ENCODE measurements around the gene NBPF1.
"Not testable (repeated sequence)": the region's sequence is repeated elsewhere in the genome, so short reads cannot be mapped to it uniquely, and the experiment has no call there.

Gene NBPF1

GRCh38 chr1:16588081-16588480, 25.3 kb downstream of the NBPF1 start:
- H3K27ac ChIP-seq; CTCF ChIA-PET; POLR2A ChIA-PET (ENCODE audit: low non-redundant PET); DNase-seq (ENCODE audit: low spot score): not testable (repeated sequence)

GRCh38 chr1:16587639-16588038, 25.7 kb downstream of the NBPF1 start:
- POLR2A ChIA-PET (ENCODE audit: low non-redundant PET); H3K27ac ChIP-seq; CTCF ChIA-PET; DNase-seq (ENCODE audit: low spot score): not testable (repeated sequence)

- DNase-seq (ENCODE audit: low spot score); H3K27ac ChIP-seq; POLR2A ChIA-PET (ENCODE audit: low non-redundant PET); CTCF ChIA-PET: not testable (repeated sequence)
These were observed 48.0 kb downstream of the NBPF1 start for GRCh38 chr1:16565324-16565723.

GRCh38 chr1:16561035-16561434, 52.3 kb downstream of the NBPF1 start:
- POLR2A ChIA-PET (ENCODE audit: low non-redundant PET); CTCF ChIA-PET; DNase-seq (ENCODE audit: low spot score); H3K27ac ChIP-seq: not testable (repeated sequence)

GRCh38 chr1:16560498-16560897, 52.9 kb downstream of the NBPF1 start:
- CTCF ChIA-PET; DNase-seq (ENCODE audit: low spot score); POLR2A ChIA-PET (ENCODE audit: low non-redundant PET); H3K27ac ChIP-seq: not testable (repeated sequence)

GRCh38 chr1:16559688-16560087, 53.7 kb downstream of the NBPF1 start:
- POLR2A ChIA-PET (ENCODE audit: low non-redundant PET); H3K27ac ChIP-seq; DNase-seq (ENCODE audit: low spot score): not testable (repeated sequence)
- CTCF ChIA-PET: interaction anchor here (0.6 kb wide), 1 partner anchor 140 kb away, joined by 3 read pairs; no protein-coding TSS in a partner anchor

- POLR2A ChIA-PET (ENCODE audit: low non-redundant PET); CTCF ChIA-PET; H3K27ac ChIP-seq; DNase-seq (ENCODE audit: low spot score): not testable (repeated sequence)
These were observed 56.3 kb downstream of the NBPF1 start for GRCh38 chr1:16557034-16557433.

GRCh38 chr1:16553244-16553643, 60.1 kb downstream of the NBPF1 start:
- POLR2A ChIA-PET (ENCODE audit: low non-redundant PET); H3K27ac ChIP-seq; CTCF ChIA-PET; DNase-seq (ENCODE audit: low spot score): not testable (repeated sequence)

GRCh38 chr1:16550212-16550918, 63.0 kb downstream of the NBPF1 start:
- DNase-seq (ENCODE audit: low spot score); H3K27ac ChIP-seq; POLR2A ChIA-PET (ENCODE audit: low non-redundant PET); CTCF ChIA-PET: not testable (repeated sequence)

GRCh38 chr1:16549545-16549944, 63.8 kb downstream of the NBPF1 start:
- CTCF ChIA-PET; DNase-seq (ENCODE audit: low spot score); H3K27ac ChIP-seq; POLR2A ChIA-PET (ENCODE audit: low non-redundant PET): not testable (repeated sequence)

GRCh38 chr1:16547502-16548241, 65.7 kb downstream of the NBPF1 start:
- DNase-seq (ENCODE audit: low spot score); CTCF ChIA-PET; H3K27ac ChIP-seq; POLR2A ChIA-PET (ENCODE audit: low non-redundant PET): not testable (repeated sequence)

GRCh38 chr1:16545682-16546095, 67.7 kb downstream of the NBPF1 start:
- DNase-seq (ENCODE audit: low spot score): peak; percentile 20
- CTCF ChIA-PET: not testable (repeated sequence)

GRCh38 chr1:16540421-16540893, 72.9 kb downstream of the NBPF1 start:
- CTCF ChIA-PET; POLR2A ChIA-PET (ENCODE audit: low non-redundant PET); H3K27ac ChIP-seq; DNase-seq (ENCODE audit: low spot score): not testable (repeated sequence)

More at GRCh38 chr1:16545682-16546095, 67.7 kb downstream of the NBPF1 start:
- POLR2A ChIA-PET (ENCODE audit: low non-redundant PET); H3K27ac ChIP-seq: not testable (repeated sequence)

GRCh38 chr1:16537528-16537927, 75.8 kb downstream of the NBPF1 start:
- POLR2A ChIA-PET (ENCODE audit: low non-redundant PET); H3K27ac ChIP-seq; CTCF ChIA-PET; DNase-seq (ENCODE audit: low spot score): not testable (repeated sequence)

- POLR2A ChIA-PET (ENCODE audit: low non-redundant PET); H3K27ac ChIP-seq; DNase-seq (ENCODE audit: low spot score); CTCF ChIA-PET: not testable (repeated sequence)
These were observed 76.6 kb downstream of the NBPF1 start for GRCh38 chr1:16536796-16537195.

- H3K27ac ChIP-seq; CTCF ChIA-PET; POLR2A ChIA-PET (ENCODE audit: low non-redundant PET); DNase-seq (ENCODE audit: low spot score): not testable (repeated sequence)
These were observed 77.5 kb downstream of the NBPF1 start for GRCh38 chr1:16535898-16536297.

GRCh38 chr1:16535487-16535886, 77.9 kb downstream of the NBPF1 start:
- CTCF ChIA-PET; DNase-seq (ENCODE audit: low spot score); POLR2A ChIA-PET (ENCODE audit: low non-redundant PET): not testable (repeated sequence)

GRCh38 chr1:16534829-16535456, 78.4 kb downstream of the NBPF1 start:
- DNase-seq (ENCODE audit: low spot score); CTCF ChIA-PET; POLR2A ChIA-PET (ENCODE audit: low non-redundant PET); H3K27ac ChIP-seq: not testable (repeated sequence)

More at GRCh38 chr1:16535487-16535886, 77.9 kb downstream of the NBPF1 start:
- not testable (repeated sequence) for H3K27ac ChIP-seq

Data from RWPE1 (cell line).